ENCODE results near the gene TMEM255A.

Gene TMEM255A

DNA sequence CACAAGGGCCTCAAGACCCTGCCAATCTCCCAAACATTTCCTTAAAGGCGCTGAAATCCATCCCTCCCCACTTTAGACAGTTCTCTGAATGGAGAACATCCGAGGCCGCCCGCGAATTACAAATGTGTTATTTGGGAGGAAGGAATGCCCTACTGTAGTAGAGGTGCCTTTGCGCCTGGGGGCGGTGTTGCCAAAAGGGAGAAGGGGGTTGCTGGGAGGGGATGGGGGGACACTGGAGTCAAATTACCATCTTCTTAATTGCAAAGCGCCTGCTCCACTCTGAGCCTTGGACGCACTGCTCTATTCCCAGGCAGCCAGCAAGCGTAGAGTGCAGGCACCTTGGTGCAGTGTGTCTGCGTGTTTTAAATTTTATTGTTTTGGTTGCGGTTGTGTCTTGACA lies 2.7 kb downstream of the TMEM255A start:
- no peak for DNase-seq (ENCODE audit: low read depth in 2 of 3, low spot score in 1 of 3)

DNA sequence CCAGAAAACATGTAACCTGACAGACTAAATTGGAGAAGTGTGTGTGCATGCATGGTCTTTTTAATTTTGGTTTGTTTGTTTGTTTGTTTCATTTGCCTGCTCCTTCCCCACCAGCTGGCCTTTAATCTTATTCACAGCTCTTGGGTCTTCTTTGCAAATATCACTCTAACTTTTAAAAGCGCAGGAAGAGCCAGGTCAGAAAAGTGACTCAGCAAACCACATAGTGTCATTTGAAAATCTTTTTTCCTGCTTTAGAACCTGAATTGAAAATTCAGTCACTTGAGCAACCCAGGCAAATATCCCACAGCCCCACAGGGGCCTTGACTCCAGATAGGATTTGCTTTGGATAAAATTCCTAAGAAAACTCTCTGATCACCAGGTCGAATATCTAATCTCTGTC lies 4.6 kb downstream of the TMEM255A start:
- no peak for DNase-seq (ENCODE audit: low read depth in 2 of 3, low spot score in 1 of 3)

DNA sequence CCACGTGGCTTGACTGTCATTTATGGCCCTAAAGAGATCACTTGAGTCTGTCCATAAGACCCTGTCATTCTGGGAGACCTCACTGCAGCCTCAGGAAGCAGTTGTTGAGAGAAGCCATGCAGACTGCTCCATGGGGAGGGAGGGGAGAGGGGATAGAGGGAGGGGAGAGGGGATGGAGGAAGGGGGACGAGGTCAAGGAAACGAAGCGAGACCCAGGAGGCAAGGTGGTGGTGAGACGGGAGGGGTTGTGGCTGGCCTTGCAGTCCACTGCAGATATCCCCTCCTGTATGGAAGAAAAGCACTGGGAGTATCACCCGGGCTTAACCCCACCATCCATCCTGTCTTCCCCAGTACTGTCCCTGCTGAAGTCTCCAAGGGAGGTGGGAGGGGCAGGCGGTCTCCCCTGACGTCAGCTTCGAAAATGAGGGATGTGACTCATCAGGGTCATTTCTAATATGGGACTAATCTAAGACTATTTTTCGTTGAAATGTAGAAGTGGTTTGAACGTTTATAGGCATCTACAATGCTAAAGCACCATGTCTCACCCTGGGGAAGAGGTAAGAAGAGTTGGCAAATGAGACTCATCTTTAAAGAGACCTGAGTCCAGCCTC lies 5.6 kb downstream of the TMEM255A start:
- no peak for DNase-seq (ENCODE audit: low read depth in 2 of 3, low spot score in 1 of 3)

- no peak for DNase-seq (ENCODE audit: low read depth in 2 of 3, low spot score in 1 of 3)
Measured at GRCh38 chrX:120304256-120304655, 7.0 kb downstream of the TMEM255A start.

GRCh38 chrX:120302434-120302833 lies 8.8 kb downstream of the TMEM255A start:
- DNase-seq (ENCODE audit: low read depth in 2 of 3, low spot score in 1 of 3) = no peak

DNA sequence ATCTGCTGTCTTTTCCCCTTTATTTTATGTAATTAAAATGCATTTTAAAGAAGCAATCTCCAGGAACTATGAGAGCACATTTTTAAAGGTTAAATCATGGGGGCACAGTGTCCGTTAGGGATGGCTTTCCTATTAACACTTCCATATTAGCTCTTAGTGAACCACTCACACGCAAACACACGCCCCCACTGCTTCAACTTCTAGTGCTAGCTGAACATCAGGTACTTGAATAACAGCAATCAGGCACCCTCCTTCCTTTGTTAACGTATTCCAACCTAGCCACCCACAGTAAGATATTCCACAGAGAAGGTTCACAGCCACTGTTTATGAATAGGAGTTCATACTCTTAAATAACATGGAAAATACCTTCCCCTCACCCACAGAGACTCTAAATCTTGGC lies 9.3 kb downstream of the TMEM255A start:
- no peak for DNase-seq (ENCODE audit: low read depth in 2 of 3, low spot score in 1 of 3)

- no peak for DNase-seq (ENCODE audit: low read depth in 2 of 3, low spot score in 1 of 3)
Measured at GRCh38 chrX:120301497-120301896, 9.8 kb downstream of the TMEM255A start.

DNA sequence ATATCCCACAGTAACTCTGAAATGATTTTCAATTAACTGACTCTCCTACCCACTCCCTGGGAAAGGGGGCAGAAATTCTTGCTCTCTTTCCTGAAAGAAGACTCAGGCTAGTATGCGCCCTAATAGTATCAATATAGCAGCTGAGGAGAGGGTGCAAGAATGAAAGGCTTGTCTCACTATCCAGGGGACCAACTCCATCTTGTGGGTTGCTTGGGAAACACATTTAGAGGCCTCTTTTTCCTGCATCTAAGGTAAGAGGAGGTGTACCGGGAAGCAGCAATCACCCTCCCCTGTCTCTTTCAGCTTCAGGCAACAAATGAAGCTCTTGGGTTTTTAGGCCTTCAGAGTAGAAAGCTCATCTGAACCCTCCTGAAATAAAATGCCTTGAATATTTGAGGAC lies 11.3 kb downstream of the TMEM255A start:
- DNase-seq (ENCODE audit: low read depth in 2 of 3, low spot score in 1 of 3) = no peak

GRCh38 chrX:120297923-120298322 lies 13.3 kb downstream of the TMEM255A start:
- DNase-seq (ENCODE audit: low read depth in 2 of 3, low spot score in 1 of 3) = no peak

GRCh38 chrX:120294651-120295050 lies 16.6 kb downstream of the TMEM255A start:
- no peak for DNase-seq (ENCODE audit: low read depth in 2 of 3, low spot score in 1 of 3)

DNA sequence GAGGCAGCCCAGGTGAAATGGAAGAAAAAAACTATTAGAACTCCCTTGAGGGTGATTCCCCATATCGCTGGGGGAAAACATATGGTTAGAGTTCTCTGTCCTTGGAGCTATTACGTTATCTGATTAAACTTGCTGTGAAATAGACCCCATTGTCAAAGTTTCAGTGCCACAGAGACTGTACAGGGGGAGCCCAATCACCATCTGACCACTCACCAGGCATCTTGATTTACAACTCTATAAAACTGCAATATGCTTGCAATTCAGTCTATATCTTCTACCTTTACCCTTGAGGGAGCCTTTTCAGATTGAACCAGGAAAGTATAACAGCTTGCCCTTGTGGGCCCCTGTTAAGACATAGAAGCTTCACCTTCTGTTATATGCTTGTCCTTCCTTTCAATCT lies 18.2 kb downstream of the TMEM255A start:
- no peak for DNase-seq (ENCODE audit: low read depth in 2 of 3, low spot score in 1 of 3)

GRCh38 chrX:120291211-120291610 lies 20.1 kb downstream of the TMEM255A start:
- DNase-seq (ENCODE audit: low read depth in 2 of 3, low spot score in 1 of 3) = no peak

DNA sequence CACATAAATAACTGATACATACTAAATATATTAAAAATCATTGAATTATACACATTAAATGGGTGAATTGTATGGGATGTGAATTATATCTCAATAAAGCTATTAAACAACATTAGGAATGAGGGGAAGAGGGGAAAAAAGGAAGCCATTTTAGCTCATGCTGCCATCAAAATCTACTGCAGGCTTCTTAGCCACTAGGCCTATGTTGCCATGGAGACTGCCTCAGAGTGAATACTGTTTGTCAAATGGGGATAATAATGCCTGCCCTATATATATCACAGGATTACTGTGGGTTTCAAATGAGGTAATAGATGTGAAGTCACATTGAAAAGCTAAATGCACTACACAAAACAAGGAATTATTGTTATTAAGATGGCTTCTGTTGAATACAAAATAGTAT lies 21.2 kb downstream of the TMEM255A start:
- DNase-seq (ENCODE audit: low read depth in 2 of 3, low spot score in 1 of 3) = no peak

GRCh38 chrX:120287513-120288112 lies 23.6 kb downstream of the TMEM255A start:
- DNase-seq (ENCODE audit: low read depth in 2 of 3, low spot score in 1 of 3) = no peak

DNA sequence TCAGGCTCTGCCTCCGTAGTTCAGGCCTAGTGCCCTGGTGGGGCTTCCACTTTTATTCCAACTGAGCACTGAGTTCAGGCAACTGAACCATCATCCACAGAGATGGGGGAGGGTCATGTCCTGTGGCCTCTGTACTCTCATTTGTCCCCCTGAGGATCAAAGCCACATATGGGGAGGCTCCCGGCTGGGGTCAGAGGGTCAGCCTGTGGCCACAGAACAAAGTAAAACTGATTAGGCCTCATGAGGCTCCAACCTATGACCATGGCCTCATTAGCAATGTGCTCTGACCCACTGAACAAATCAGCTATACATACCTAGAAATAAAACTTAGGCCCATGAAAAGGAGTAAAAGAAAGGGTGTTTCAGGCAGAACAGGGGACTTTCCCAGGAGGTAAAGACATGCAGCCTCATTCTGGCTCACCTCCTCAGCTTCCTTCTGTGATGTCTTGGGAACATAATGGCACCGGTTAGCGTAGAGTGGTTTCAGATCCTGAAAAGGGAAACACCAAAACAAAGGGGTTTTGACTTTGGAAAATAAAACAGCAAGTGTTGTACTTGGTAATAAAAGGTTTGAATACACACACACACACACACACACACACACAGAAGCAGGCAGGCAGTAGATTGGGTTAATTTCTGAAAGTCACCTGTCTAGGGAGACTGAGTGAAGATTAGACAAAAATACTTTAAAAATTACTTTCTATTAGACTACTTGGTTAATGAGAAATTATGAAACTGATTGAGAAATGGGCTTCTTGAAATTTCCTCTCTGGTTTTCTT lies 24.3 kb downstream of the TMEM255A start:
- no peak for DNase-seq (ENCODE audit: low read depth in 2 of 3, low spot score in 1 of 3)

GRCh38 chrX:120282697-120283096 lies 28.6 kb downstream of the TMEM255A start:
- no peak for DNase-seq (ENCODE audit: low read depth in 2 of 3, low spot score in 1 of 3)

GRCh38 chrX:120281761-120282160 lies 29.5 kb downstream of the TMEM255A start:
- no peak for DNase-seq (ENCODE audit: low read depth in 2 of 3, low spot score in 1 of 3)

GRCh38 chrX:120281021-120281624 lies 30.1 kb downstream of the TMEM255A start:
- DNase-seq (ENCODE audit: low read depth in 2 of 3, low spot score in 1 of 3) = no peak

GRCh38 chrX:120274958-120275357 lies 36.3 kb downstream of the TMEM255A start:
- no peak for DNase-seq (ENCODE audit: low read depth in 2 of 3, low spot score in 1 of 3)

- no peak for DNase-seq (ENCODE audit: low read depth in 2 of 3, low spot score in 1 of 3)
Measured at GRCh38 chrX:120274145-120274544, 37.1 kb downstream of the TMEM255A start.

DNA sequence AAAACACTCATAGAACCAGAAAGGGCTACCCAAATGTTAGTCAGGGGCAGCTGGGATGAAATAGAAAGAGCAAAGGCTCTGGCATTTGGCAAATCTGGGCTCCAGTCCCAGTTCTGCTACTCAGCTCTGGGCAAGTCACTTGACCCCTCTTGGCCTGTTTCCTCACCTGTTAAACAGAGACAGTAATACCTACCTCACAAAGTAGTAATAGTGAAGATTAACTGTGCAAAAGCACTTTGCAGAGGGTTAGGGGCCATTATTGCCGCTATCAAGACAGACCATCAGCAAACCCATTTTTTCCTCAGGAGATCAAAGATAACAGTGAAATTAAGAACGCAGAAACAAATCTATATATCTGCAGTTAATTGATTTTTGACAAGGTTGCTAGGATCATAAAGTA lies 40.0 kb downstream of the TMEM255A start:
- no peak for DNase-seq (ENCODE audit: low read depth in 2 of 3, low spot score in 1 of 3)

GRCh38 chrX:120270567-120270966 lies 40.7 kb downstream of the TMEM255A start:
- DNase-seq (ENCODE audit: low read depth in 2 of 3, low spot score in 1 of 3) = no peak
